T-helper 1 cell treated with Interleukin-12 subunit alpha and Interleukin-12 subunit beta and Interleukin-4 antibody, amounts not matched to agents 30 μg/mL and 1 μg/mL, for 36 hours (primary cell): Measurements from ENCODE around the gene ANAPC1.
A peak's percentile ranks its signal among the peaks of the same experiment; 100 is the strongest.
"Not testable (repeated sequence)": the region's sequence is repeated elsewhere in the genome, so short reads cannot be mapped to it uniquely, and the experiment has no call there.

Experiments
- H3K27ac Mint-ChIP-seq: one replicate; pipeline ENCODE4 v1.8.0; 2021; ENCODE audit warnings: mild to moderate bottlenecking, mixed read lengths
- H3K27me3 Mint-ChIP-seq: one replicate; pipeline ENCODE4 v1.8.0; 2021; ENCODE audit warnings: low read depth, mixed read lengths
- H3K36me3 Mint-ChIP-seq: one replicate; pipeline ENCODE4 v1.8.0; 2021; ENCODE audit warnings: low read depth, mixed read lengths
- H3K4me1 Mint-ChIP-seq: one replicate; pipeline ENCODE4 v1.8.0; 2021; ENCODE audit warnings: low read depth, mixed read lengths
- H3K4me3 Mint-ChIP-seq: one replicate; pipeline ENCODE4 v1.8.0; 2021; ENCODE audit warnings: mild to moderate bottlenecking, moderate library complexity, mixed read lengths
- H3K9me3 Mint-ChIP-seq: one replicate; pipeline ENCODE4 v1.8.0; 2021; ENCODE audit warnings: mixed read lengths

Gene ANAPC1

DNA sequence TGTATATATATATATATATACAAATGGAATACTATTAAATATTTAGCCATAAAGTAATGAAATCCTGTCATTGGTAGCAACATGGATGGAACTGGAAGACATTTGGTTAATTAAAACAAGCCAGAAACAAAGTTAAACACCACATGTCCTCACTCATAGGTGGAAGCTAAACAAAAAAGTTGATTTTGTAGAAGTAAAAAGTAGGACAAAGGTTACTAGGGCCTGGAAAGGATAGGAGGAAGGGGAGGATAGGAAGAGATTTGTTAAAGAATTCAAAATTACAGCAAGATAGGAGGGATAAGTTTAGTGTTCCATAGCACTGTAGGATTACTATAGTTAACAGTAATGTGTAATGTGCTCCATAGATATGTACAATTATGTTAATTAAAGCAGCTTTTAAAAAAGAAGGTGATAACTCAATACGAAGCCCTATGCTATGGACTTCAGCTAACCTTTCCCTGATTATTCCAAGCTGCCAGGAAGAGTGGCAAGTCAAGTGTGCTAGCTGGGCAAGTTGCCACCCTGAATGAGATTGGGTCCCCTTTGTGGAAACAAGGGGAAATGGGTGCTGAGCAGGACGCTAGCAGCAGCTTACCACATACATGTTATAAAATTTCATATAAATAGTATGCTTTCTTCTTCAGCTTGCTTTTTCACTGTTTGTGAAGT is 26.8 kb upstream of the ANAPC1 start:
- no peak overlapping the region for H3K27ac Mint-ChIP-seq
- no peak overlapping the region for H3K4me3 Mint-ChIP-seq
- no peaks in the 10 kb centered on the region for H3K27me3 Mint-ChIP-seq
- H3K4me1 Mint-ChIP-seq: peaks cover 11% of the 10 kb centered on the region
- H3K36me3 Mint-ChIP-seq: no peaks in the 10 kb centered on the region
- H3K9me3 Mint-ChIP-seq: no peaks in the 10 kb centered on the region

DNA sequence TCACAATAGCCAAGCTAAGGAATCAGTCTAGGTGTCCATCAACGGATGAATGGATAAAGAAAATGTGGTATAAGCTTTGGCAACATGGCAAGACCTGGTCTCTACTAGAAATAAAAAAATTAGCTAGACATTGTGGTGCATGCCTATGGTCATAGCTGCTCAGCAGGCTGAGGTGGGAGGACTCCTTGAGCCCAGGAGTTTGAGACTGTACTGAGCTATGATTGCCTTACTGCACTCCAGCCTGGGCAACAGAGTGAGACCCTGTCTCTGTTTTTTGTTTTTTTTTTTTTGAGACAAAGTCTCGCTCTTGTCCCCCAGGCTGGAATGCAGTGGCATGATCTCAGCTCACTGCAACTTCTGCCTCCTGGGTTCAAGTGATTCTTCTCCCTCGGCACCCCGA is 26.0 kb upstream of the ANAPC1 start:
- H3K27me3 Mint-ChIP-seq, H3K4me3 Mint-ChIP-seq, H3K36me3 Mint-ChIP-seq, H3K27ac Mint-ChIP-seq, H3K9me3 Mint-ChIP-seq: not testable (repeated sequence)
- peaks cover 11% of the 10 kb centered on the region for H3K4me1 Mint-ChIP-seq

DNA sequence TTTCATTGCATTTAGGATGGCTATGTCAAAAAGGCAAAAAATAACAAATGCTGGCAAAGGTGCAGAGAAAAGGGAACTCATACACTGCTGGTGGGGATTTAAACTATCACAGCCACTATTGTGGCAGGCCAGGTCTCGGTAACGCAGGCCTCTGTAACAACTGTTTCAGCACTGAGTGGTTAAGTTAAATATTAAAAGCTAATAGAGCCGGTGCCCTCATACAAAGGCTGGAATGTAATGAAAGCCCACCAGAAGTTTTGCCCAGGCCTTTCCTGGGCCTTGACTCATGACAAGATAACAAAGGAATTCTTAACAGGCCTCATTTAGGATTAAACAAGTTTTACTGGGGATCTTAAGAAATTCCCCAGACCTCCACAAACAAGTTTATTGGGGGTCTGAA is 25.1 kb upstream of the ANAPC1 start:
- Mint-ChIP-seq H3K4me1 (peaks cover 11% of the 10 kb centered on the region), H3K36me3 (no peaks in the 10 kb centered on the region), H3K9me3 (no peaks in the 10 kb centered on the region), H3K27ac (no peak overlapping the region), H3K27me3 (no peaks in the 10 kb centered on the region), H3K4me3 (no peak overlapping the region)

DNA sequence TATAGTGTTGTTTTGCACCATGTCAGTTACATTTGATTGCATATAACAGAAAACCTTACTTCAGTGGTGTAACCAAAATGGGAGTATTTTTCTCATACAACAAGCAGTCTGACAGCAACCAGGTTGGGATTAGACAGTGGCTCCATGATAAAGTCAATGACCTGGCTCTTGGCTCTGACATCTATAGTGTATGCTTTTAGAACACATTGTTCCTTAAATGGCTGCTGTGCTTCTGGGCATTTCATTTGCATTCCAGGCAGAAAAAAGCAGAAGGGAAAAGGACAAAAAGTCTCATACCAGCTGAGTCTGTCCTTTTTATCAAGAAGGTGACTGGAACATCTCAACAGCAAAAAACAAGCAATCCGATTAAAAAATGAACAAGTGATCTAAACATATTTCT is 24.6 kb upstream of the ANAPC1 start:
- H3K27me3 Mint-ChIP-seq: no peaks in the 10 kb centered on the region
- no peaks in the 10 kb centered on the region for H3K36me3 Mint-ChIP-seq

DNA sequence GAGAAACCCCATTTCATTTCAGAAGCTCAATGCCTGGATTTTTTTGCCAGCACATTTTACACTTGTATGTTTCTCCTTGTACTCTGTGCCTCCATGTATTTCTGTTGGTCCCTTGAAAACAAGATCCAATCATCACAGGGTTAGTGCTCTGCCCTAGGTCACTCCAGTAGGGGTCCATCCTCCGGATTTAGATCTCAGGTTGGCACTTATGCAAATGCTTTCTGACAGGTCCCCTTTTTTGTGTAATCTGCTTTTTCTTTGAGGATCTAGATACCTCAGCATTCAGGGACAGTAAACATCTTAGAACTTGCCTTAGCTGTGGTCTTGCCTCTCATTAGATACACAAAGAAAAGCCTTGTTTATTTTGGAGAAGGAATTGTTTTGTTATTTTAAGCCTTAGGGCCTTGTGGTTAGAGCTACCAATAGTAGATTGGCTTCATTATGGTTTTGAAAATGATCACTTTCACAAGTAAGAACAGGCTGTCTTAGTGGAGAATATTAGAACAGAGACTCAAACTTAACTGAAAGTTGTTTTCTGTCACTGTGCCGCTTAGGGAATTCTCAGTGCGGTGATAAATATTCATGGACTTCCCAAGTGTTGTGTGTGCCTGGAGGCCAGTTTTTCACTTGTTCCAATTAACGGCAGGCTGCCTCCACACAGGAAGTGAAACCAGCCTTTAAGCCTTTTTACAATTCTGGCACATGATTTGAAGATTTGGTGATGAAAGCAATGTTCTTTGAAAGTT is 22.2 kb upstream of the ANAPC1 start:
- H3K27ac Mint-ChIP-seq: peak overlapping the region; percentile 17
- no peak overlapping the region for H3K4me3 Mint-ChIP-seq
- no peaks in the 10 kb centered on the region for H3K36me3 Mint-ChIP-seq
- peaks cover 13% of the 10 kb centered on the region for H3K27me3 Mint-ChIP-seq
- peaks cover 11% of the 10 kb centered on the region for H3K4me1 Mint-ChIP-seq
- H3K9me3 Mint-ChIP-seq: no peaks in the 10 kb centered on the region

More for the DNA sequence above, 24.6 kb upstream of the ANAPC1 start:
- Mint-ChIP-seq H3K27ac (no peak overlapping the region), H3K4me3 (no peak overlapping the region), H3K4me1 (peaks cover 11% of the 10 kb centered on the region), H3K9me3 (no peaks in the 10 kb centered on the region)

DNA sequence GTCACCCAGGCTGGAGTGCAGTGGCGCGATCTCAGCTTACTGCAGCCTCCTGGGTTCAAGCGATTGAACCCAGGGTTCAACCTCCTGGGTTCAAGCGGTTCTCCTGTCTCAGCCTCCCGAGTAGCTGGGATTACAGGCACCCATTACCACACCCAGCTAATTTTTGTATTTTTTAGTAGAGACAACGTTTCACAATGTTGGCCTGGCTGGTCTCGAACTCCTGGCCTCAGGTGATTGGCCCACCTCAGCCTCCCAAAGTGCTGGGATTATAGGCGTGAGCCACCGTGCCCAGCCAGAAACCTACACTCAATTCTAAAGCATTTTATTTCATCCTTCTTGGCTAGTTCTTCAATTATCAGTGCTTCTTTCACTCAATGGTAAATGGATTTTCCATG is 21.5 kb upstream of the ANAPC1 start:
- not testable (repeated sequence) for H3K36me3 Mint-ChIP-seq, H3K4me3 Mint-ChIP-seq, H3K9me3 Mint-ChIP-seq, H3K27ac Mint-ChIP-seq
- peaks cover 11% of the 10 kb centered on the region for H3K4me1 Mint-ChIP-seq
- H3K27me3 Mint-ChIP-seq: peaks cover 20% of the 10 kb centered on the region

DNA sequence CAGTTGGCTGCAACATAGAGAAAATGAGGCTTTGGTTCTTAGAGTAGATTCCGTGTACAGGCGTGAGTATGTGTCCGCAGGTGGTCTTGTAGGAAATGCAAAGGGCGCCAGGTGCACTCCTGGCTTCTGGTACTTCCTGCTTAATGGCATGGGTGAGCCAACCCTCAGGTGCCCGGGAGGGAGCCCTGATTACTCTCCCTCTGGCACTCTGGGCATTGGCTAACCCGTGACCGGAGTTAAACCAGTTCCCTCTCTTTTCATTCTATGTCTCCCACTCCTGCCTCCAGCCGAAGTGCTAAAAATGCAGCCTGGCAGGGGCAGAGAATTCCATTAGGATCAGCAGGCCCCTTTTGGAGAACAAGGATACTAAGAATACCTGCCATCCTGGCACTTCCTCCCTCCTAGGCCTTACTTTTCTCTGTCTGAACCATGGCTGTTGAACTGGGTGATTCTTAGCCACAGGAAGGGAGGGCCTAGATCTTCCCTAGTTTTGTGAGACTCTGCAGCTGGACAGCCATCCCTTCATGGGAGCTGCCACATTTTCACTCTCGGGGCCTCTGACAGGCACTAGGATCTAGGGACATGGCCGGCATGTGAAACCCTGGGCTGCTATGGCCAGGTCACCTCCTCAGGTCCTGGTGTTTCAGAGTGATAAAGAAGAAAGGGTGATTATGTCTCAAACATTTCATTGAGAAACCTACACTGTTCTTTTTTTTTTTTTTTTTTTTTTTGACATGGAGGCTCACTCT is 20.9 kb upstream of the ANAPC1 start:
- no peaks in the 10 kb centered on the region for H3K9me3 Mint-ChIP-seq
- H3K4me1 Mint-ChIP-seq: peaks cover 14% of the 10 kb centered on the region
- H3K27ac Mint-ChIP-seq: no peak overlapping the region
- H3K27me3 Mint-ChIP-seq: peaks cover 26% of the 10 kb centered on the region
- H3K36me3 Mint-ChIP-seq: no peaks in the 10 kb centered on the region
- H3K4me3 Mint-ChIP-seq: no peak overlapping the region

DNA sequence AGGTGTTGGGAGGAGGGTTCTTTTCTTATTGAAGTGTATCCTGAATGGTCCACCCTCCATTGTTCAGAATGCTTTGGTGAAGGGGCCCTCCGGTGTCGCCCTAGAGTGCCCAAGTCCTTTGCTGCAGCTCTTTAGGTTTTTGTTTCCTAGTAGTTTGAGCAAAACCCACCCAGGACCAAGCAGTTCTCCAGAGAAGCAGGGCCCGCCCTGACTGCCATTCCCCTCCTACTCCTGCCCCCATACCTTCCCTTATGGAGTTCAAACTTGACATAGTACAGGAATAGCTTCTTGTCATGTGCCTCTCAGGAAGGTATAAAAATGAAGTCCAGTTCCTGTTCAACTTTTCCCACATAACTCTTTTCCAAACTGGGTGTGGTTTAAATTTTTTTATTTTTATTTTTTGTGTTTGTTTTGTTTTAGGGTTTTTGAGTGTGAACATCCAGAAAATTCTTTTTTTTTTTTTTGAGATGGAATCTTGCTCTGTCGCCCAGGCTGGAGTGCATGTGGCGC is 20.0 kb upstream of the ANAPC1 start:
- H3K36me3 Mint-ChIP-seq: no peaks in the 10 kb centered on the region
- no peaks in the 10 kb centered on the region for H3K9me3 Mint-ChIP-seq
- peaks cover 34% of the 10 kb centered on the region for H3K27me3 Mint-ChIP-seq
- no peak overlapping the region for H3K4me3 Mint-ChIP-seq
- no peak overlapping the region for H3K27ac Mint-ChIP-seq
- H3K4me1 Mint-ChIP-seq: peaks cover 21% of the 10 kb centered on the region

DNA sequence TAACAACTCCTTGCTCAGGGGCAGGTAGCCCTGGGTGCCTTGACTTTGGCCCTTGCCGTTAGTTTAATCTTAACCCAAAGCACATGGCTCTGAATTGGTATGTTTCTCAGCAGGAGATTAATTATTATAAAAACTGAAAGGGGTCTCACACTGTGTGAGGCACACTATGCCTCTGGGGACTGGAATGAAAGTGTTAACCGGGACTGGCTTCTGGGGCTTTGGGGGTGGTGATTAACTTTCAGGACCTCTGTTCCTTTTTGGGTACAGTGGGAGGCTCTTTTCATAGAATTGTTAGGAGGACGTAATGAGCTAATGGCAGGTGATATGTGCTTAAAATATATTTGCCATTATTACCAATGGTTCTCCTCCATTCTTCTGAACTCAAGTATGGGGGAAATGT is 19.5 kb upstream of the ANAPC1 start:
- Mint-ChIP-seq H3K4me3 (no peak overlapping the region), H3K27ac (no peak overlapping the region), H3K4me1 (peaks cover 21% of the 10 kb centered on the region), H3K9me3 (no peaks in the 10 kb centered on the region), H3K27me3 (peaks cover 34% of the 10 kb centered on the region), H3K36me3 (no peaks in the 10 kb centered on the region)

DNA sequence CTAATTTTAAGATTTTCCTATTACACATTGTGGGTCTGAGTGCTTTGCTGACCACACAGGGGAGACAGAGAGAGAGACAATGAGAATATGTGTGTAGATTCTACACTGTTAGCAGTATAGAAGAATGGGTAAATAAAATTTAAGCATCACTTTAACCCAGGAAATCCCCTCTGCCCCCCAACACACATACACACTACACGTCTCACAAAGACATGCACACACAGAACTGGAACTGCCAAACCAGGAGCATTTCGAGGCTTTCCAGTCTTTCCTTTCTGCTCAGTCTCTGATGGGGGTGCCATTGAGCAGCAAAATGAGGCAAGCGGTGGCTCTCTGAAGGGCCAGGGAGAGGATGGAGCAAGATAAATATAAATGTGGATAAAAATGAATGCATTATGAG is 16.9 kb upstream of the ANAPC1 start:
- no peak overlapping the region for H3K4me3 Mint-ChIP-seq
- no peak overlapping the region for H3K27ac Mint-ChIP-seq
- H3K27me3 Mint-ChIP-seq: peaks cover 47% of the 10 kb centered on the region
- no peaks in the 10 kb centered on the region for H3K36me3 Mint-ChIP-seq
- H3K9me3 Mint-ChIP-seq: no peaks in the 10 kb centered on the region
- peaks cover 15% of the 10 kb centered on the region for H3K4me1 Mint-ChIP-seq

DNA sequence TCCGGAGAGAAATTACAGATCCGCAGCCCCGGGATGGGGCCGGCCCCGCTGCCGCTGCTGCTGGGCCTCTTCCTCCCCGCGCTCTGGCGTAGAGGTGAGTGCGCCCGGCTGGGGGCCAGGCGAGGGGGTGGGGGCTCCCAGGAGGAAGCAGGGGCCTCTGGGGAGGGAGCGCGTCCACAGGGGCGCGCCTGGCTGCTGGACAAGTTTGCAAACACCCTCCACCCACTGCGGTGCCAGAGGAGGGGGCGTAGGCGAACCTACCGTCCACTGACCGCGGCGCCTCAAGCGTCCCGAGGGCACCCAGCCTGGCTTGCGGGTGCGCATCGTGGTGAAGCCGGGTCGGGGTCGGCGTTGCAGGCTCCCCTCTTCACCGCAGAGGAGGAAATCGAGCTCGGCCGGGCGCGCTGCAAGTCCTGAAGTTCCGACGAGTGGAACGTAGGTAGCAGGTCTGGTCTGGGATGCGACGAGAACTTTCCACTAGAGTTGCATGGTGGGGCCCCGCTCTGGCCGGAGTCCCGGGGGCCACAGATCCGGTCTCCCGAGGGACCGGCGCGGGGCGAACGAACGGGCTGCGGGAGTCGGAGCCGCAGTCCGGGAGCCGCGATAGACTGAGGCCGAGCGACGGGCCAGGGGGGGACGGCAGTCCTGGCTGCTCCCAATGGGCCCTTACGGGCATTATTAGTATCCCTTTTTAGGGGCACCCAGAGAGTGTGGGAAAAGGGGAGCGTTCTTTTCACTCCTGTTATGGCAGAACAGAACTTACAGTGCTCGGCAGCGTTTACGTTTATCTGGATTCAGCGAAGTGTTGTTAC is 14.9 kb upstream of the ANAPC1 start:
- Mint-ChIP-seq H3K27me3 (peaks cover 47% of the 10 kb centered on the region), H3K27ac (no peak overlapping the region), H3K4me3 (peak overlapping the region; percentile 64), H3K9me3 (no peaks in the 10 kb centered on the region), H3K36me3 (no peaks in the 10 kb centered on the region), H3K4me1 (peaks cover 15% of the 10 kb centered on the region)

DNA sequence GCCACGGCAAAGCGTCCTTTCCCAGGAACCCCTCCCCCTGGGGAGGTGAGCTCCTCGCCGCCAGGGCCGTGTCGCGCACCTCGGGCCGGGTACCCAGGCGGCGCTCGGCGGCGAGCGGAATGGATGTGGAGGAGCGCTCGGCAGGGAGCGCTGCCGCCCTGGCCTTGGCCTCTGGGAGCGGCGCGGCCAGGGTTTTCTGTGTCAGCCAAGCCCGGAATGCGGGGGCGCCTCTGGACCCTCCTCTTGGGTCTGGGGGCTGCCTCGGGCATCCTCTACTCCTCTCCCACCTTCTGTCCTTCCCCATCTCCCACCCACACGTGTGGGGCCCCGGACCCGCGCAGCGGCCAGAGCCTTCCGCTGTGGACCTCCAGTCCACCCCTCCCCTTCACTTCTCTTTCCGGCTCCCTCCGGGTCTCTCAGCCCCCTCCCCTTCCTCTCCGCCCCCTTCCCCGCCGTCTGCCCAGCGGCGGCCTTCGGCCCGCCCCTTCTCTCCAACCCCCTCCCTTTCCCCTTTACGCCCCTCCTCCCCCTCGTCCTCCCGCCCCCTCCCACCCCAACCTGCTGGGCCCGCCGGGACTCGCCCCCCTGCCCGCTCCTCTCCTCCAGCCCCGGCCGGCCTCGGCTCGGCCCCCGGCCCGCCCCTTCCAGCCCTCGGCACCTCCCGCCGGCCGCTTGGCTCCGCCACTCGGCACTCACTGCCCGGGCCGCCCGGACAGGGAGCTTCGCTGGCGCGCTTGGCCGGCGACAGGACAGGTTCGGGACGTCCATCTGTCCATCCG is 14.1 kb upstream of the ANAPC1 start, which contains the start of gene MERTK:
MERTK (plus strand) TSS at position 684 of the 779 bp plus-strand sequence. CDS start 129 bp downstream, outside the sequence.
- H3K9me3 Mint-ChIP-seq: no peaks in the 10 kb centered on the region
- no peaks in the 10 kb centered on the region for H3K36me3 Mint-ChIP-seq
- peak within 1 kb of the TSS; percentile 75 for H3K4me3 Mint-ChIP-seq
- no peak within 1 kb of the TSS for H3K27ac Mint-ChIP-seq
- H3K27me3 Mint-ChIP-seq: peaks cover 44% of the 10 kb centered on the region
- peaks cover 15% of the 10 kb centered on the region for H3K4me1 Mint-ChIP-seq

DNA sequence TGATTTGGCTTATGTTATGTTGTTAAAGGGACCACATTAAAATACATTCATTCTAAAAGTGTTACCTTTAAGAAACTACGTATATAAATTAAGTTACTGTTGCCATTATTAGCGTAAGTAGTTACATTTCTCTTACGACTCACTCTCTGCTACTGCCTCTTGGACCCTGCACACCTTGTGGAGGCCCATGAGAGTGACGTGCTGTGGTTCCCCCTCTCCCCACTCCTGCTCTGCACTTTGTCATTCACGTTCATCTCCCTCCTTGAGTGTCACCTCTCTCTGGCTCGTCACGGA is 13.6 kb upstream of the ANAPC1 start:
- H3K27ac Mint-ChIP-seq: no peak overlapping the region
- peaks cover 15% of the 10 kb centered on the region for H3K4me1 Mint-ChIP-seq
- peak overlapping the region; percentile 75 for H3K4me3 Mint-ChIP-seq
- no peaks in the 10 kb centered on the region for H3K9me3 Mint-ChIP-seq
- H3K36me3 Mint-ChIP-seq: no peaks in the 10 kb centered on the region
- H3K27me3 Mint-ChIP-seq: peaks cover 38% of the 10 kb centered on the region

DNA sequence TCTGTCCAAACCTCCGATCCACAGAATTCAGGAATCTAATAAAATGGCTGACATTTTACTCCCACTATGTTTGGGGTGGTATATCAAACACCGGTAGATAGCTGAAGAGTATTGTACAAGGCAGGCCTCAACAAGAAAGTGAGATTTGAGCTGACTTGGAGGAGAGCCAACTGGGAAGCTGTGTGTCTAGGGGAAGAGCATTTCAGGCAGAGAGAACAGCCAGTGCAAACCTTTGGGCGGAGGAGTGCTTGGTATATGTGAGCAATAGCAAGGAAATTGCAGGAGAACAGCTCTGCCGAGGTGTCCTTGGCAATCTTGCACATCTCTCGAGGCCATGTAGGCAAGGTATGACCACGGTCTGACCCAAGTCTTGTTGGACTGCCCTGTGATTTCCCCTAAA is 12.6 kb upstream of the ANAPC1 start:
- Mint-ChIP-seq H3K36me3 (no peaks in the 10 kb centered on the region), H3K4me1 (peaks cover 15% of the 10 kb centered on the region), H3K9me3 (no peaks in the 10 kb centered on the region), H3K27ac (no peak overlapping the region), H3K4me3 (no peak overlapping the region), H3K27me3 (peaks cover 34% of the 10 kb centered on the region)
